HCT116 (cell line): ENCODE results near the gene PRSS33. TPM values are rescaled to one million over a fixed set of nuclear protein-coding genes. Genes with fewer than 3 reads are reported as not detected.

Experiments
- ATAC-seq: fragments of 200-7000 bp; cut with Tn5 transposase; 2 replicates; pipeline ENCODE4 v1.9.1; 2020; ENCODE audit warnings: mild to moderate bottlenecking, moderate library complexity
- BruUV-seq: library from RNA; stranded (reverse); fragments of 400-500 nt; replicated peaks from 2 replicates; lab custom pipeline; 2021; lab: Mats Ljungman, UMichigan
- CTCF ChIA-PET: fragments of 300-600 bp; sonication (Branson Sonifier 250); formaldehyde crosslinking; loops from one replicate; lab custom pipeline; 2021; ENCODE audit warnings: antibody characterized with exemption; lab: Charles Lee
- POLR2A ChIA-PET: fragments of 300-600, 350-600 bp; sonication (Branson Sonifier 250); formaldehyde crosslinking; loops from one replicate; lab custom pipeline; 2021; ENCODE audit warnings: antibody characterized with exemption; lab: Charles Lee
- RAD21 ChIA-PET, 2 experiments: fragments of 300-600 bp; sonication (Branson Sonifier 250); formaldehyde crosslinking; loops; one replicate each; lab custom pipeline; 2023; ENCODE audit warnings: low total read pairs in 2 of 2; ENCODE audit not compliant: uncharacterized antibody in 2 of 2, unreplicated experiment in 2 of 2, low non-redundant PET in 1 of 2; lab: Charles Lee
- DNase-seq: peaks from one replicate; pipeline ENCODE4 v3.0.0-alpha.2; 2010; ENCODE audit warnings: low read depth, low spot score
- H2AFZ ChIP-seq: fragments of 200-600 bp; shearing (Covaris generic), sonication (generic); 2 replicates; pipeline ENCODE4 v1.6.1; 2017; ENCODE audit warnings: low read depth, mixed run types, mixed read lengths, antibody characterized with exemption, low read length; ENCODE audit not compliant: poor library complexity, severe bottlenecking
- H3K27ac ChIP-seq: 2 replicates; pipeline ENCODE4 v1.5.1; 2012; ENCODE audit warnings: low read depth, low read length
- H3K27me3 ChIP-seq: fragments of 200-600 bp; sonication (generic); 2 replicates; pipeline ENCODE4 v1.6.1; 2016; ENCODE audit warnings: mixed run types, low read length, mixed read lengths; ENCODE audit not compliant: insufficient read depth
- H3K36me3 ChIP-seq, 2 experiments: fragments of 200-500 bp in 1 of 2; fragments of 200-600 bp in 1 of 2; sonication (Bioruptor generic) in 1 of 2; sonication (generic) in 1 of 2; 2 replicates each; pipeline versions ENCODE4 v1.5.1 to v1.6.1; 2014 to 2016; ENCODE audit warnings: low read length in 2 of 2, inconsistent platforms in 1 of 2, mixed read lengths in 1 of 2, mixed run types in 1 of 2; ENCODE audit not compliant: insufficient read depth in 2 of 2, control insufficient read depth in 1 of 2
- H3K4me1 ChIP-seq, 2 experiments: fragments of 200-600 bp in 1 of 2; sonication (generic) in 1 of 2; 2 replicates each; pipeline versions ENCODE4 v1.5.1 to v1.6.1; 2012 to 2017; ENCODE audit warnings: low read length in 2 of 2, inconsistent platforms in 1 of 2, mild to moderate bottlenecking in 1 of 2, mixed read lengths in 1 of 2, mixed run types in 1 of 2, moderate library complexity in 1 of 2; ENCODE audit not compliant: insufficient read depth in 2 of 2, control insufficient read depth in 1 of 2
- H3K4me2 ChIP-seq: fragments of 200-600 bp; sonication (generic); 2 replicates; pipeline ENCODE4 v1.6.1; 2017; ENCODE audit warnings: mixed run types, low read length, mixed read lengths
- H3K4me3 ChIP-seq, 2 experiments: fragments of 200-600 bp in 1 of 2; sonication (generic) in 1 of 2; replicated peaks in 1 of 2; 2 replicates each; pipeline ENCODE4 v1.5.1; 2011 to 2016; ENCODE audit warnings: low read length in 2 of 2, control low read depth in 1 of 2, low read depth in 1 of 2, mild to moderate bottlenecking in 1 of 2, mixed read lengths in 1 of 2, mixed run types in 1 of 2
- H3K79me2 ChIP-seq: fragments of 200-600 bp; sonication (generic); 2 replicates; pipeline ENCODE4 v1.6.1; 2017; ENCODE audit warnings: mild to moderate bottlenecking, mixed run types, low read length, moderate library complexity, mixed read lengths; ENCODE audit not compliant: insufficient read depth
- H3K9ac ChIP-seq: fragments of 200-600 bp; sonication (generic); 2 replicates; pipeline ENCODE4 v1.6.1; 2016; ENCODE audit warnings: low read length, mixed read lengths
- H3K9me2 ChIP-seq: fragments of 200-600 bp; sonication (generic), shearing (Covaris generic); 2 replicates; pipeline ENCODE4 v1.6.1; 2017; ENCODE audit warnings: mixed run types, mild to moderate bottlenecking, moderate library complexity; ENCODE audit not compliant: insufficient read depth
- H3K9me3 ChIP-seq, 2 experiments: fragments of 200-500 bp in 1 of 2; fragments of 200-600 bp in 1 of 2; sonication (Bioruptor generic) in 1 of 2; sonication (generic) in 1 of 2; 2 replicates each; pipeline ENCODE4 v1.6.1; 2014 to 2017; ENCODE audit warnings: low read length in 2 of 2, mixed read lengths in 2 of 2, inconsistent platforms in 1 of 2, low read depth in 1 of 2, mild to moderate bottlenecking in 1 of 2, mixed run types in 1 of 2, moderate library complexity in 1 of 2; ENCODE audit not compliant: control insufficient read depth in 1 of 2, insufficient read depth in 1 of 2
- H4K20me1 ChIP-seq: fragments of 200-600 bp; sonication (generic), shearing (Covaris generic); 2 replicates; pipeline ENCODE4 v1.6.1; 2017; ENCODE audit warnings: mixed run types, mild to moderate bottlenecking, moderate library complexity; ENCODE audit not compliant: insufficient read depth
- ATF3 ChIP-seq: IDR thresholded peaks from 2 replicates; pipeline ENCODE4 v1.6.1; 2012
- CBX3 ChIP-seq: IDR thresholded peaks from 2 replicates; pipeline ENCODE4 v1.6.1; 2012; ENCODE audit warnings: low read depth
- CTCF ChIP-seq, 3 experiments: fragments of 200-600 bp in 1 of 3; sonication (generic) in 1 of 3; IDR thresholded peaks in 2 of 3; conservative IDR thresholded peaks in 1 of 3; 2 replicates each; pipeline ENCODE4 v1.5.1; 2012 to 2017; ENCODE audit warnings: low read depth in 2 of 3, low read length in 2 of 3, antibody characterized with exemption in 1 of 3, borderline replicate concordance in 1 of 3, control low read depth in 1 of 3, mild to moderate bottlenecking in 1 of 3, mixed read lengths in 1 of 3, mixed run types in 1 of 3, moderate library complexity in 1 of 3; ENCODE audit not compliant: insufficient read depth in 1 of 3
- EGR1 ChIP-seq: IDR thresholded peaks from 2 replicates; pipeline ENCODE4 v1.6.1; 2012; ENCODE audit warnings: low read depth
- ELF1 ChIP-seq: IDR thresholded peaks from 2 replicates; pipeline ENCODE4 v1.6.1; 2012; ENCODE audit warnings: low read depth, borderline replicate concordance
- SIN3A ChIP-seq: IDR thresholded peaks from 2 replicates; pipeline ENCODE4 v1.6.1; 2012; ENCODE audit warnings: low read depth
- SRF ChIP-seq: IDR thresholded peaks from 2 replicates; pipeline ENCODE4 v1.6.1; 2012; ENCODE audit warnings: low read depth
- TCF7L2 ChIP-seq: IDR thresholded peaks from 2 replicates; pipeline ENCODE4 v1.7.0; 2011; ENCODE audit warnings: borderline replicate concordance, inconsistent platforms; ENCODE audit not compliant: insufficient read depth, insufficient read length; ENCODE audit errors: extremely low read depth
- ZFX ChIP-seq: fragments of 450-650 bp; IDR thresholded peaks from 2 replicates; pipeline ENCODE4 v1.6.1; 2017
- intact Hi-C: fragments of 100-400 bp; cut with micrococcal nuclease; formaldehyde crosslinking; loops from 2 replicates; pipeline ENCODE4 v1.10.0; 2022
- total RNA-seq: library from RNA; stranded (reverse); gene quantifications from one replicate; pipeline ENCODE4 v1.2.1, GENCODE V29; 2021; ENCODE audit not compliant: unreplicated experiment

Gene PRSS33
- total RNA-seq, 1 experiment from 2014 or later = not detected

DNA sequence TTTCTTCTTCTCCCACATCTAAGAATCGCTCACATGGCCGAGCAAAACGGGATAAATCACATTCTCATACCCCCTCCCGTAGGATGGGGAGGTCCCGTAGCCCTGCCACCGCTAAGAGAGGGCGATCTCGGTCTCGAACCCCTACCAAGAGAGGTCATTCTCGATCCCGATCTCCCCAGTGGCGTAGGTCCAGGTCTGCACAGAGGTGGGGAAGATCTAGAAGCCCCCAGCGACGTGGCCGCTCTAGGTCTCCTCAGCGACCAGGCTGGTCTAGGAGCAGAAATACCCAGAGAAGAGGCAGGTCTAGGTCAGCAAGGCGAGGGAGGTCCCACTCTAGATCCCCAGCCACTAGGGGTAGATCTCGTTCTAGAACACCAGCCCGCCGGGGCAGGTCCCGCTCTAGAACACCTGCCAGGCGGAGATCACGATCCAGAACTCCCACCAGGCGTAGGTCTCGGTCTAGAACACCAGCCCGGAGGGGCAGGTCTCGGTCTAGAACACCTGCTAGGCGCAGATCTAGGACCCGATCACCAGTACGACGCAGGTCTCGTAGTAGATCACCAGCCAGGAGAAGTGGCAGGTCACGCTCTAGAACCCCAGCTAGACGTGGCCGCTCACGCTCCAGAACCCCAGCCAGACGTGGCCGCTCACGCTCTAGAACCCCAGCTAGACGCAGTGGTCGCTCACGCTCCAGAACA is 25.3 kb downstream of the PRSS33 start:
- no TSS peak for BruUV-seq
- CTCF ChIA-PET = no interaction called here
- POLR2A ChIA-PET = no interaction called here
- RAD21 ChIA-PET = no interaction called here
- Histone ChIP-seq H3K27me3 (no peaks in the 10 kb centered on the region), H3K4me1 (peaks cover 0 to under 1% of the 10 kb centered on the region in 2 experiments; a peak in 1 of 4 replicates), H3K4me3 (no peak overlapping the region), H3K9ac (no peak overlapping the region), H2AFZ (no peak overlapping the region), H3K27ac (no peak overlapping the region), H3K9me2 (no peaks in the 10 kb centered on the region), H3K9me3 (no peaks in the 10 kb centered on the region), H3K36me3 (peaks cover 78 to 99% of the 10 kb centered on the region in 2 experiments), H3K79me2 (peaks cover 100% of the 10 kb centered on the region)
- ATAC-seq = no peak
- no peak for TF ChIP-seq ELF1
- TF ChIP-seq, all 23 proteins: peak for 0
- intact Hi-C loops = no loop called here
- no peak for DNase-seq
- Histone ChIP-seq H3K4me2 (no peak overlapping the region), H4K20me1 (peaks cover 38% of the 10 kb centered on the region; the same call in 1 of the 2 replicates)

GRCh38 chr16:2761472-2761871 is 25.9 kb downstream of the PRSS33 start:
- no peak for DNase-seq
- no peak overlapping the region for H3K4me2 ChIP-seq
- POLR2A ChIA-PET = no interaction called here

More at GRCh38 chr16:2761472-2761871, 25.9 kb downstream of the PRSS33 start:
- no TSS peak for BruUV-seq
- TF ChIP-seq SIN3A (no peak), EGR1 (no peak), TCF7L2 (no peak), ZFX (no peak), SRF (no peak), CTCF (IDR thresholded peaks at IDR 0.05 in 2 of 3, conservative IDR thresholded peaks at IDR 0.05 in 1 of 3; ENCODE audit: borderline replicate concordance in 1 of 3, insufficient read depth in 1 of 3, low read depth in 2 of 3, low read length in 2 of 3) (no peak), ATF3 (no peak), CBX3 (no peak)
- Histone ChIP-seq H3K4me3 (no peak overlapping the region), H3K27ac (no peak overlapping the region), H3K4me1 (no peaks in the 10 kb centered on the region), H3K27me3 (no peaks in the 10 kb centered on the region), H3K9ac (no peak overlapping the region), H4K20me1 (peaks cover 37% of the 10 kb centered on the region; the same call in 1 of the 2 replicates), H3K9me2 (no peaks in the 10 kb centered on the region), H3K36me3 (peaks cover 83 to 99% of the 10 kb centered on the region in 2 experiments), H2AFZ (no peak overlapping the region), H3K9me3 (no peaks in the 10 kb centered on the region), H3K79me2 (peaks cover 100% of the 10 kb centered on the region)
- ATAC-seq = no peak
- CTCF ChIA-PET = no interaction called here
- intact Hi-C loops = no loop called here
- RAD21 ChIA-PET = no interaction called here
